ENCODE data around the gene DNAH1. TPM values are rescaled to one million over a fixed set of nuclear protein-coding genes. Genes with fewer than 3 reads are reported as not detected.

The DNAH1 gene
- total RNA-seq, 1 experiment from 2014 or later: 0.48 TPM

DNA sequence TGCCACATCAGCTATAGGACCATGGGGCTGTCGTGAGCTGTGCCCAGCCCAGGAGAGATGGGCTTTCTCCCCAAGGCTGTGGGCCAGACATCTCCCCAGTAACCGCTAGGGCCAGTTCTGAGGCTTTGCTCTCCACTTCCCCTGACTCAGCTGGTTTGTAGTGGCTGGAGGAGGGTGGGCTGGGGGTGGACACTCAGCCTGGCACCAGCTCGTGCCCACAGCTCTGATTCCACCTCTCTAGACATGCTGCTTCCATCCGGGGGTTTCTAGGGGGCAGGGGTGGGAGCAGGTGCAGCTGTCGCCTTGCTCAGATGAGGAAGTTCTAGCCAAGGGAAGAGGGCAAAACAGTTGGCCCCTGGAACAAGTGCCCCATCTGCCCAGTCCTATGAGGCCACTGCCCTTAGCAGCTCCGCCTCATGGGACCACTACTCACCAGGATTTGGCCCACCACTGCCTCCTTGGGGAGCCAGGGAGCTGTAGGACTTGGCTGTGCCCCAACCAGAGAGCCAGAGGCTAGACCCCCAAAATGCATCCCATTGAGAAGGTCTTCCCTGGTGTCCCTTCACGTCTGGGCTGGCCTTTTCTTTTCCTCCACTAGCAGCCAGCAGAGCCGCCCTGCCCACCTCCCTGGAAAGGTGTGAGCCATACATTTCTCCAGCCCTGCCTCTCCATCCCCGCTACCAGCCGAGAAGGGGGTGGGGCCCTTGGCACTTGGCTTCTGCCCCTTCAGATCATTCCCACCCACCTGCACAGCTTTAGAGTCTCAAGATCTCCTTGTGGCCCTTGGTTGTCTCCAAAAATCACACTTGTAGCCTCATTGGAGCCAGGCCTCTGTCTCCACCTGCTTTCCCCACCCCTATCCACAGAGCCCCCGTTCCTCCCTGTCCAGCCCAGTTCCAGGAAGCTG, 18.6 kb upstream of the DNAH1 start:
- Histone ChIP-seq H3K27me3 (ENCODE audit: control insufficient read depth, insufficient read depth, low read length) (peaks cover 2% of the 10 kb centered on the region; the same call in 1 of the 2 replicates), H3K4me3 (ENCODE audit: insufficient read depth, low read depth, low read length) (no peak overlapping the region), H3K36me3 (replicated peaks; ENCODE audit: control insufficient read depth, insufficient read depth, low read length) (no peaks in the 10 kb centered on the region)
- DNase-seq: no peak

DNA sequence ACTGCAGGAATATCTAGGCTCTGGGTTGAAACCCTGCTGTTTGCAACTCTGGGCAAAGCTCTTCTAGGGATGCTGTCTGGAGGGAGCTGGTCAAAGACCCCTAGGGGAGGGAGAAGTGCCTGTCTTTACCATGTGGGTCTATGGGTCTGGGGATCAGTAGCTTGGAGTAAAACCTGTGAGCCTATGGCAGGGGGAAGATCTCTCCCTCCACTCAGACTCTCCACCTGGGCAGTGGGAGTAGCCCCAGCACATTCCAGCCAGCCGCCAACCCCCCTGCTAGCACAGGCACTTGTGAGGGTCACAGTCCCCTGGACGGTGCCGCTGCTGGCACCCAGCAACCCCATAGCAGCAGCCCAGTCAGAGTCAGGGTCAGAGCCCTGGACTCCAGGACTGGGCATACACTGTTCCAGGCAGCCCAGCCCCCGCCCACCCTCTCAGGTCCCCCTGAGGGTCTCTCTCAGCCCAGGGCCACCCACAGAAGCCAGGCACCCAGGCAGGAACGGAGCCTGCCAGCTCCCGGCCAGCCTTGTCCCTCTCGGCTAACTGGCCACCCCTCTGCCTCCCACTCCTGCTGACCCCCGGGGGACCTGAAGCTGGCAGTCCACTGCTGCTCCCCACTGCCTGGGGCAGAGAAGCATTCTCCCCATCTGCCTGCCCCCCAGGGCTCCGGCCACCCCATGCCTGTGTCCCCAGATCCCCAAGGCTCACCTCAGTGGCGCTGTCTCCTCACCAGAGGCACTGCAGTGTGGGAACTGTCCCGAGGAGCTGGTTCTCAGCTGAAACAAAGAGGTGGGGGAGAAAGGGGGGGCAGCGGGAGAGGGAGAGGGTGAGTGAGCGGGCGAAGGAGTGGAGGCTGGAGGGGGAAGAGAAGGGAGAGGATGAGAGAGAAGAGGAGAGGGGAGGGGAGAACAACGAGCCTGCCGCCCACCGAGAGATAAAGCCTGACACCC, 17.7 kb upstream of the DNAH1 start:
- Histone ChIP-seq H3K27me3 (ENCODE audit: control insufficient read depth, insufficient read depth, low read length) (peaks cover 2% of the 10 kb centered on the region; the same call in 1 of the 2 replicates), H3K4me3 (ENCODE audit: insufficient read depth, low read depth, low read length) (peak overlapping the region; percentile 38; the same call in 1 of the 2 replicates)
- DNase-seq: peak; percentile 71

DNA sequence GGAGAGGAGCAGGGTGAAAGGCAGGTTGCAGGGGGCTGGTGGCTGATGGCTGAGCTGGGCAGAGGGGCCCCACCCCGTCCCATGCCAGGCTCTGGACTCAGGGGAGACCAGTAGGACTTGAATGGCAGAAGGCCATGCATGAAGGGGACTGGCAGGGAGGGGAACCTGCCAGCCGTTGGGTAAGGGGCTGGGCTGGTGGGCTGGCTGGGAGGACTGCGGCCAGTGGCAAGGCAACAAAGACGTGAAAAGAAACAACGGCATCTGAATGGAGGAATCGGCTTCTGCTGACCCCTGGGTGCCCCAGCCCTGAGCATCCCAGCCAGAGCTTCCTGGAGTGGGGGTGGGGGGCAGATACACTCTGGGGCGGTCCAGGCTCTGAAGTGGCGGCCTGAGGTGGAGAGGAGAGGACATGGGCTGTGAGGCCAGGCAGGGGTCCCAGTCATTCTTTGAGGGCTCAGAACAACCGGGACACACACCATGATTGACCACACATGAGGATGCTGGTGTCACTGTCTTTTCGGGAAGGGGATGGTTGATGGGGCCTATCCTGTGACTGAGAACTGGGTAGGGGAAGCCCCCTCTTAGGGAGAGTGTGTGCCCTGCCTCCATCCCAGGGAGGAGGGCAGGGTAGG, 16.8 kb upstream of the DNAH1 start:
- Histone ChIP-seq H3K36me3 (replicated peaks; ENCODE audit: control insufficient read depth, insufficient read depth, low read length) (no peaks in the 10 kb centered on the region), H3K4me3 (ENCODE audit: insufficient read depth, low read depth, low read length) (peak overlapping the region; percentile 38; the same call in 1 of the 2 replicates), H3K27me3 (ENCODE audit: control insufficient read depth, insufficient read depth, low read length) (peaks cover 2% of the 10 kb centered on the region; the same call in 1 of the 2 replicates)
- DNase-seq: peak; percentile 82

More for the DNA sequence above, 17.7 kb upstream of the DNAH1 start:
- H3K36me3 ChIP-seq (replicated peaks; ENCODE audit: control insufficient read depth, insufficient read depth, low read length): no peaks in the 10 kb centered on the region

DNA sequence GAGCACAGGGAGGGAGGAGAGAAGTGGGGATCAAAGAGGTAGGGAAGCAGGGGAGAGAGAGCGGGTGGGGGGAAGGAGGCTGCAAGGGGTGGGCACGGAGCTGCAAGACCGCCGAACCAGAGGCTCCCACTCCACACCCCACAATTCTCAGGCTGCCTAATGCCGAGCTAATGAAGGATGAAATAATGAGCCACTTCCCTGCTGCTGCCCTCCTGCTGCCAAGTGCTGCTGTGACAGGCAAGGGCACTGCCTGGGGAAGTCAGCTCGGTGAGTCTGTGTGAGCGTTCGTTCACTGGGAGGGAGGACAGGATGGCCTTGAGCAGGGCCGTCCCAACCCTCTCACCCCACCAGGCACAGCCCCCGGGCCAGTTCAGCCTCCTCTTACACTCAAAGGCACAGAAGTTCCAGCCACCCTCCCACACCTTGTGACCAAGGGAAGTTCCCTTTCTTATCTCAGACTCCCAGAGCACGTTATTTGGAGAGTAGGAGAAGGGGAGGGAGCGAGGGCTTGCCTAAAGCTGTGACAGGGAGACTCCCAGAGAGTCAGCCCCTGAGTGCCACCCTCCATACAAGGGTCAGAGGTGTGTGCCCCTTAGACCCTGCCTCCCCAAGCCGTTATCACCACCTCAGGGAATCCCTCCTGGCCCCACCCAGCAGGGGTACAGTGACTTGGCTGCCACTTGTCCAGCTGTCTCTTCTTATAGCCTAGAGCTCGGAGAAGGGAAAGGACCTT, 16.1 kb upstream of the DNAH1 start:
- DNase-seq: peak; percentile 85
- Histone ChIP-seq H3K27me3 (ENCODE audit: control insufficient read depth, insufficient read depth, low read length) (peaks cover 2% of the 10 kb centered on the region; the same call in 1 of the 2 replicates), H3K36me3 (replicated peaks; ENCODE audit: control insufficient read depth, insufficient read depth, low read length) (no peaks in the 10 kb centered on the region), H3K4me3 (ENCODE audit: insufficient read depth, low read depth, low read length) (peak overlapping the region; percentile 38; the same call in 1 of the 2 replicates)

DNA sequence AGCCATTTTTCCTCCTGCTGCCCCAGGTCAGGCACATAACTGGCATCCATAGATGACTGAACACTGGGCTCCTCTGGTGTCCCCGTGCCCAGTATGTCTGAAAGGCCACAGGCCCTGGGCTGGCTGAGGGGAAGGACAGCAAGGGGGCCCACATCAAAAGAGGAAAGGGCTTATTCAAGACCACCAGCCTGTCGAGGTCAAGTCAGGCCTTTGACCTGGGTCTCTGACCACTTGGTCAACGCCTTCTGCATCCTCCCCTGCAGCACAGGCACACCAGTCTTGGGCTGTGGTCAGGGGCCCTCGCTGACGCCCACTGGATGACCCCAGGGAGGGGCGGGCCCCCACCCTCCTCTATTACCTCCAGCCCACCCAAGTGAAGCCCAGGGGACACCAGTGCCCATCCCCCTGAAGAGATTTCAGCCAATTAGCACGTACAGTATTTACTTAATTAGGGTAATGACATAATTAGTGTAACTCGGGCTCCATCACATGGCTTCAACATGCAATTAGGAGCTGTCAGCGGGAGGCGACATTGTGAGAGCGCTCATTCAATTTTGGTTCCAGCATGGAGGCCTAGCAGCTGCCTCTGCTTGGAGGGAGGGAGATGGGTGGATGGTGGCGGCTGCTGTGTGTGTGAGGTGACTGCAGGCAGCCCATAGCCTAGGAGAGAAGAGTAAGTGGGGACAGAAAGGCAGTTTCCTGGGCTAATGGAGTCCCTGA, 13.5 kb upstream of the DNAH1 start:
- no peak overlapping the region for H3K4me3 ChIP-seq (ENCODE audit: insufficient read depth, low read depth, low read length)
- no peaks in the 10 kb centered on the region for H3K36me3 ChIP-seq (replicated peaks; ENCODE audit: control insufficient read depth, insufficient read depth, low read length)
- DNase-seq: no peak
- H3K27me3 ChIP-seq (ENCODE audit: control insufficient read depth, insufficient read depth, low read length): peaks cover 5% of the 10 kb centered on the region

DNA sequence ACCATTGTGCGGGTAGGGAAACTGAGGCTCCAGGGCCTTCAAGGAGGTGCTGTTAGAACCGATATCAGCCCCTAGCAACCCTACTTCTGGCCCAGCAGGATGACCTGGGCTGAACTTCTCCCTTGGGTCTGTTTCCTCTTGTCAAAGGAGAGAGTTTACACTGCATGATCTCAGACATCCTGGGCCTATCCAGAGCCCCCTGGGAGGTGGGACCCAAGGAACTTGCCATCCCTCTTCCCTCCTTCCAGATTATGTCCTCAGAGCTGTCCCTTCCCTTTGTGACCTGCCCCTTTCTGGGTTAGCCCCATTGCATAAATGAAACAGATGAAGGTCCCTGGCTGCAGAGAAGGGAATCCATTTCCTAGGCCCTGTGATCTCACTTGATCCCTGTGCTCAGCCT, 12.3 kb upstream of the DNAH1 start:
- Histone ChIP-seq H3K36me3 (replicated peaks; ENCODE audit: control insufficient read depth, insufficient read depth, low read length) (no peaks in the 10 kb centered on the region), H3K4me3 (ENCODE audit: insufficient read depth, low read depth, low read length) (no peak overlapping the region), H3K27me3 (ENCODE audit: control insufficient read depth, insufficient read depth, low read length) (peaks cover 5% of the 10 kb centered on the region)
- no peak for DNase-seq

DNA sequence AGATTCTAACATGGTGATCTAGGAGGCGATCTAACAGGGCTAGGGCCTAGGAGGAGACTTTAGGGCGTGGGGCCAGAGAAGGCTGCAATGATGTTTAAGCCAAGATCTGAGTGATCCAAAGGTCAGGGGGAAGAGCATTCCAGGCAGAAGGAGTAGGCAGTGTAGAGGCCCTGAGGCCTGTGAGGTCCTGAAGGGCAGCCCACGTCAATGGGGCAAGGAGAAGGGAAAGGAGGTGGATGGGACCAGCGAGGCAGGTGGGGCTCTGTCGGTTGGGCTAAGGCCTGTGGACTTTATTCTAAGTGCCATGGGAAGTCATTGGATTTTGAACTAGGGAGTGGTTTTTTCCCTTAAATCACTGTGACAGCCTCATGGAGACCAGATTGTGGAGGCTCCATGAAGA, 10.2 kb upstream of the DNAH1 start:
- DNase-seq: no peak
- Histone ChIP-seq H3K4me3 (ENCODE audit: insufficient read depth, low read depth, low read length) (no peak overlapping the region), H3K36me3 (replicated peaks; ENCODE audit: control insufficient read depth, insufficient read depth, low read length) (no peaks in the 10 kb centered on the region), H3K27me3 (ENCODE audit: control insufficient read depth, insufficient read depth, low read length) (peaks cover 3% of the 10 kb centered on the region; the same call in 1 of the 2 replicates)

DNA sequence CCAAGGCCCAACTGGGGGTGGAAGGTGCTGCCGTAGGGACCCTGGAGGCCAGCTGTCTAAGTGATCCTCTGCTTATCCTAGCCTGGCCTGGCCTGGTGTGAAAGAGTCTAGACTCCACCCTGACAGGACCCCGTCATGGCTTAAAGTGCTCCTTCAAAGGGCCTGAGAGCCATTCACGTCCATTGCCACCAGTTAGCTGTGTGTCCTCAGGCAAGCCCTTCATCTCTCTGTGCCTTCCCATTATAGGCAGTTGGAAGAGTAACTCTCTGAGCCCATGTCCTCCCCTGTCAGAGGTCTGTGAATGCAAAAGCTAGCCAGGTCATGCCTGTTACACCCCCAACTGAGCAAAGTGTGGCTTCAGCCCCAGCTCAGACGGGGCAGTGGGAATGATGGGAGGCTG, 9.1 kb upstream of the DNAH1 start:
- H3K36me3 ChIP-seq (replicated peaks; ENCODE audit: control insufficient read depth, insufficient read depth, low read length): no peaks in the 10 kb centered on the region
- peaks cover 3% of the 10 kb centered on the region; the same call in 1 of the 2 replicates for H3K27me3 ChIP-seq (ENCODE audit: control insufficient read depth, insufficient read depth, low read length)
- no peak for DNase-seq
- H3K4me3 ChIP-seq (ENCODE audit: insufficient read depth, low read depth, low read length): no peak overlapping the region

DNA sequence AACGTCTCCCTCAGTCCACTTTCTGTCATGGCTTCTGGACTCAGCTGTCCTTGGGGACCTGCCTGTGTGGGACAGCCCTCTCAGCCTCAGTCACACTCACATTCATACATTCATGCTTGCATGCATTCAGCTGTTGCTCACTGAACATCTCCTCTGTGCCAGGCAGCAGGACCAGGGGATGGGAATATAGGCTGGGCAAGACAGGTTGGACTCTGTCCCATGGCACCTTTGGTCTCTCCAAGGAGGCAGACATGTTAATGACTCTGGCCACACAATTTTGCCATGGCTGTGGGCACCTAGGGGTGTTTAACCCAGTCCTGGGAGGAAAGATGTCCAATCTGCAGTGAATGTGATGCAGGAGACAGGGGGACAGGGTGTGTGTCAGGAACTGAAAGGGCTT, 7.8 kb upstream of the DNAH1 start:
- Histone ChIP-seq H3K27me3 (ENCODE audit: control insufficient read depth, insufficient read depth, low read length) (peaks cover 3% of the 10 kb centered on the region; the same call in 1 of the 2 replicates), H3K4me3 (ENCODE audit: insufficient read depth, low read depth, low read length) (no peak overlapping the region), H3K36me3 (replicated peaks; ENCODE audit: control insufficient read depth, insufficient read depth, low read length) (no peaks in the 10 kb centered on the region)
- DNase-seq: no peak

DNA sequence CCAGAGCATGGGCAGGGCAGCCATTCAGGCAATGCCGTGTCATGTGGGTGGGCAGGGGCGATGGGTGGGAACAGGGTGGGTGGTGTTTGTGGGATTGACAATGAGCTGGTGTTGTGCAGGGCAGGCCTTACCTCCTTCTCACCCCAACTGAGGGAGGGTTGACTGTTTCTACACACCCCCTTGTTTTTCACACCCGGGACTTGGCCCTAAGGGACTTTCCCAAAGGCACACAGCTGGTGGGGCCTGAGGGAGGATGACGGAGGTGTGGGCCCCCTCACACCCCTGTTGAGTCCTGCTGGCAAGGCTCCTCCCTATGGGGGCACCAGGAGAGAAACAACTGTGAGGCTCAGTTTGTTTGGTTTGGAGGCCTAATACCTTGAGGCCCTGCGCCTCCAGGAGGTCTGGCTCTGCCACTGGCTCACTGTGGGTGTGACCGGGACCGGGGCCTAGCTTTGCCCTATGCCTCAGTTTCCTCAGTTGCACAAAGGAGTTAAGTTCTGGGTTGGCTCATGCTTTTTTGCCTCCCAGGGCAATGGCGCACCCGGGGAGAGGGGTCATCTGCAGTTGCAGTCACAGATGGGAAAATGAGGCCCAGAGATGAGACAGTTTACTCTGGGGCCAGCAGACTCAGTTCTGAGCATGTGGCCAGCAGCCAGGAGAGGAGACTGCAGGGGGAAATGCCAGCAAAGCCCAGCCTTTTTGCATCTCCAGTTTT, 5.1 kb upstream of the DNAH1 start:
- Histone ChIP-seq H3K36me3 (replicated peaks; ENCODE audit: control insufficient read depth, insufficient read depth, low read length) (no peaks in the 10 kb centered on the region), H3K27me3 (ENCODE audit: control insufficient read depth, insufficient read depth, low read length) (peaks cover 3% of the 10 kb centered on the region; the same call in 1 of the 2 replicates), H3K4me3 (ENCODE audit: insufficient read depth, low read depth, low read length) (no peak overlapping the region)
- DNase-seq: no peak

DNA sequence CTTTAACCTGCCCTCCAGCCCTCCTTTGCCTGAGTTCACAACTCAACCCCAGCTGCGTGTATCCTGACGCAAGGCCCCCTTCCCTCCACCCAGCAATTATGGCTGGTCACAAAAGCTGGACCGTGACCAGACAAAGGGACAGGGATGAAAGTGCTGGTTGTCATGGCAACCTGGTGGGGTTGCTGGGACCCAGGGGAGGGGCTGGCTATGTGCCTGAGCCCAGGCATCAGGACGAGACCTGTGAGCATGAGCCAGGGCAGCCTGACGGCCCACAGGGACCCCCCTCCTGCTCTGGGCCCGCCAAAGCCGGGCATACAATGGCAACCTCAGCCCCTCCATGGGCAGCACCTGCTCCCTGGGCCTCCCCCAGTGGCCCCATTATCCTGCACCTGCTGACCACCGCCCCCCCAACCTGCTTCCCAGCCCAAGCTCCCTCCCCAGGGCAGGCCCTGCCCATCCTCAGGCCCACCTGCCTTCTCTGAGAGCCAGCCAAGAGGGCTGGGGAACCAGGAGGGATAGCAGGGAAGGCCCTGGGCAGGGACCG, 4.5 kb upstream of the DNAH1 start:
- H3K4me3 ChIP-seq (ENCODE audit: insufficient read depth, low read depth, low read length): no peak overlapping the region
- H3K36me3 ChIP-seq (replicated peaks; ENCODE audit: control insufficient read depth, insufficient read depth, low read length): no peaks in the 10 kb centered on the region
- DNase-seq: peak; percentile 81
- peaks cover 3% of the 10 kb centered on the region; the same call in 1 of the 2 replicates for H3K27me3 ChIP-seq (ENCODE audit: control insufficient read depth, insufficient read depth, low read length)

DNA sequence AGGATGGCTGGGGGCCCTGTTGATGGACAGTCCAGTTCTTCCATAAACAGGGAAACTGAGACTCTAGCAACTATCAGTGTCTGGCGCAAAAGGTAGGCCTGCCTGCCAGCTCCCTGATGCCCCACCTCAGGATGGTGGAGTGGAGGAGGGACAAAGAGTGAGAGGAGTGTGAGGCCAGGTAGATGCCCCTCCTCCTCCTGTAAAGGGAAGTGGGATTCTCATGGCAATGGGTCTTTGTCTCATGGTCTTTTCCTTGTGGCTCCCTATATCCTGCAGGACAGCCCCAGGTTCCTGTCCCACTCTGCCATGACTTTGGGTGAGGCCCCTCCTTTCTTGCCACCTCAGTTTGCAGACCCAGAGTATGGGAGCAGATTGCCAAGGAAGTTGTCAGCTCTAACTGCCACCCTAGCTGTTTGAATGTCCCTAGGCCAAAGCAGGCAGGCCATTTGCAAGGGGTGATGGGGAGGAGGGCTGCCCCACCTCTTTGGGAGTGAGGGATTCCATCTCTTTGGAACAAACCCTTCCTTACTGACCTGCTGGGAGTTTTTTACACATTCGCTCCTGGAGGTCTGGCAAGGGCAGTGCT, 2.8 kb upstream of the DNAH1 start:
- peaks cover 2% of the 10 kb centered on the region; the same call in 1 of the 2 replicates for H3K27me3 ChIP-seq (ENCODE audit: control insufficient read depth, insufficient read depth, low read length)
- no peaks in the 10 kb centered on the region for H3K36me3 ChIP-seq (replicated peaks; ENCODE audit: control insufficient read depth, insufficient read depth, low read length)
- DNase-seq: no peak
- H3K4me3 ChIP-seq (ENCODE audit: insufficient read depth, low read depth, low read length): no peak overlapping the region
